ENCODE results near the gene JMJD7.

The JMJD7 gene

GRCh38 chr15:41866263-41866703 is 38.4 kb downstream of the JMJD7 start:
- H3K27ac ChIP-seq (ENCODE audit: low read length): no peak overlapping the region
- no peaks in the 10 kb centered on the region for H3K36me3 ChIP-seq (ENCODE audit: insufficient read depth, low read length)
- DNase-seq (no peak), ATAC-seq (ENCODE audit: insufficient read depth, low read depth) (no peak)
- no peaks in the 10 kb centered on the region for H4K20me1 ChIP-seq (ENCODE audit: insufficient read depth, low read length)
- no peaks in the 10 kb centered on the region for H3K27me3 ChIP-seq (ENCODE audit: insufficient read depth, low read length, poor library complexity)
- no peak overlapping the region for H3K4me3 ChIP-seq (ENCODE audit: low read depth in 1 of 2, low read length in 2 of 2)
- H3K79me2 ChIP-seq (ENCODE audit: insufficient read depth, low read length): no peaks in the 10 kb centered on the region
- no peak overlapping the region for H3K9ac ChIP-seq (ENCODE audit: low read depth, low read length)
- no peak overlapping the region for H2AFZ ChIP-seq (ENCODE audit: low read depth, low read length)
- H3K4me1 ChIP-seq (ENCODE audit: insufficient read depth, low read length): no peaks in the 10 kb centered on the region
- no peak overlapping the region for H3K4me2 ChIP-seq (ENCODE audit: insufficient read depth, low read length)
- H3K9me3 ChIP-seq (ENCODE audit: insufficient read depth, low read length, severe bottlenecking): no peaks in the 10 kb centered on the region
- no peak for TF ChIP-seq EZH2 (IDR thresholded peaks at IDR 0.05; ENCODE audit: borderline replicate concordance, low read depth, low read length, severe bottlenecking)

GRCh38 chr15:41866872-41867579 is 39.1 kb downstream of the JMJD7 start:
- Histone ChIP-seq H3K4me1 (ENCODE audit: insufficient read depth, low read length) (no peaks in the 10 kb centered on the region), H3K4me3 (ENCODE audit: low read depth in 1 of 2, low read length in 2 of 2) (no peak overlapping the region)
- TF ChIP-seq EZH2 (IDR thresholded peaks at IDR 0.05; ENCODE audit: borderline replicate concordance, low read depth, low read length, severe bottlenecking) (no peak), CTCF (IDR thresholded peaks at IDR 0.05; ENCODE audit: borderline replicate concordance, extremely low read depth, low read length, poor library complexity, severe bottlenecking) (no peak)

GRCh38 chr15:41868321-41868720 is 40.4 kb downstream of the JMJD7 start:
- no peak overlapping the region for H3K9ac ChIP-seq (ENCODE audit: low read depth, low read length)
- H2AFZ ChIP-seq (ENCODE audit: low read depth, low read length): no peak overlapping the region
- H4K20me1 ChIP-seq (ENCODE audit: insufficient read depth, low read length): no peaks in the 10 kb centered on the region
- H3K4me3 ChIP-seq (ENCODE audit: low read depth in 1 of 2, low read length in 2 of 2): no peak overlapping the region
- no peaks in the 10 kb centered on the region for H3K27me3 ChIP-seq (ENCODE audit: insufficient read depth, low read length, poor library complexity)
- no peak for DNase-seq
- no peaks in the 10 kb centered on the region for H3K4me1 ChIP-seq (ENCODE audit: insufficient read depth, low read length)
- TF ChIP-seq CTCF (IDR thresholded peaks at IDR 0.05; ENCODE audit: borderline replicate concordance, extremely low read depth, low read length, poor library complexity, severe bottlenecking) (no peak), EZH2 (IDR thresholded peaks at IDR 0.05; ENCODE audit: borderline replicate concordance, low read depth, low read length, severe bottlenecking) (no peak)
- no peak overlapping the region for H3K27ac ChIP-seq (ENCODE audit: low read length)
- H3K4me2 ChIP-seq (ENCODE audit: insufficient read depth, low read length): no peak overlapping the region
- H3K36me3 ChIP-seq (ENCODE audit: insufficient read depth, low read length): no peaks in the 10 kb centered on the region
- H3K9me3 ChIP-seq (ENCODE audit: insufficient read depth, low read length, severe bottlenecking): no peaks in the 10 kb centered on the region
- no peak for ATAC-seq (ENCODE audit: insufficient read depth, low read depth)
- no peaks in the 10 kb centered on the region for H3K79me2 ChIP-seq (ENCODE audit: insufficient read depth, low read length)

More at GRCh38 chr15:41866872-41867579, 39.1 kb downstream of the JMJD7 start:
- Histone ChIP-seq H3K9me3 (ENCODE audit: insufficient read depth, low read length, severe bottlenecking) (no peaks in the 10 kb centered on the region), H3K27me3 (ENCODE audit: insufficient read depth, low read length, poor library complexity) (no peaks in the 10 kb centered on the region), H3K79me2 (ENCODE audit: insufficient read depth, low read length) (no peaks in the 10 kb centered on the region), H3K36me3 (ENCODE audit: insufficient read depth, low read length) (no peaks in the 10 kb centered on the region), H2AFZ (ENCODE audit: low read depth, low read length) (no peak overlapping the region), H4K20me1 (ENCODE audit: insufficient read depth, low read length) (no peaks in the 10 kb centered on the region), H3K9ac (ENCODE audit: low read depth, low read length) (no peak overlapping the region), H3K27ac (ENCODE audit: low read length) (no peak overlapping the region), H3K4me2 (ENCODE audit: insufficient read depth, low read length) (no peak overlapping the region)
- ATAC-seq (ENCODE audit: insufficient read depth, low read depth) (no peak), DNase-seq (no peak)

- Histone ChIP-seq H3K27me3 (ENCODE audit: insufficient read depth, low read length, poor library complexity) (no peaks in the 10 kb centered on the region), H3K4me3 (ENCODE audit: low read depth in 1 of 2, low read length in 2 of 2) (no peak overlapping the region)
These were observed 42.1 kb downstream of the JMJD7 start for GRCh38 chr15:41869770-41870688.

More at GRCh38 chr15:41869770-41870688, 42.1 kb downstream of the JMJD7 start:
- Histone ChIP-seq H3K9me3 (ENCODE audit: insufficient read depth, low read length, severe bottlenecking) (no peaks in the 10 kb centered on the region), H3K79me2 (ENCODE audit: insufficient read depth, low read length) (no peaks in the 10 kb centered on the region), H3K36me3 (ENCODE audit: insufficient read depth, low read length) (no peaks in the 10 kb centered on the region), H3K4me2 (ENCODE audit: insufficient read depth, low read length) (no peak overlapping the region), H3K9ac (ENCODE audit: low read depth, low read length) (no peak overlapping the region), H3K27ac (ENCODE audit: low read length) (no peak overlapping the region), H2AFZ (ENCODE audit: low read depth, low read length) (no peak overlapping the region), H3K4me1 (ENCODE audit: insufficient read depth, low read length) (no peaks in the 10 kb centered on the region), H4K20me1 (ENCODE audit: insufficient read depth, low read length) (no peaks in the 10 kb centered on the region)
- DNase-seq (no peak), ATAC-seq (ENCODE audit: insufficient read depth, low read depth) (no peak)
- TF ChIP-seq EZH2 (IDR thresholded peaks at IDR 0.05; ENCODE audit: borderline replicate concordance, low read depth, low read length, severe bottlenecking) (no peak), CTCF (IDR thresholded peaks at IDR 0.05; ENCODE audit: borderline replicate concordance, extremely low read depth, low read length, poor library complexity, severe bottlenecking) (no peak)

Measured in DND-41 (cell line).